Esophagus muscularis mucosa (tissue), 4 donors: Measurements from ENCODE around the gene MED26. TPM values are rescaled to one million over a fixed set of nuclear protein-coding genes. Genes with fewer than 3 reads are reported as not detected.

Source experiments
- DNase-seq: peaks from one replicate; pipeline ENCODE4 v3.0.0-alpha.2; 2017; ENCODE audit errors: extremely low spot score
- H3K27ac ChIP-seq, 4 donors: fragments of 200-600 bp; sonication (generic); replicated peaks in 1 of 4; 1 replicate in 3 of 4; 2 replicates in 1 of 4; pipeline ENCODE4 v1.5.1; 2016 to 2019; ENCODE audit warnings: mild to moderate bottlenecking in 1 of 4
- H3K27me3 ChIP-seq, 4 donors: fragments of 200-600 bp; sonication (generic); one replicate each; pipeline versions ENCODE4 v1.5.1 to v1.6.0; 2016 to 2019
- H3K36me3 ChIP-seq, 4 donors: fragments of 200-600 bp; sonication (generic); one replicate each; pipeline ENCODE4 v1.5.1; 2016 to 2019
- H3K4me1 ChIP-seq, 4 donors: fragments of 200-600 bp; sonication (generic); one replicate each; pipeline ENCODE4 v1.5.1; 2016 to 2019
- H3K4me3 ChIP-seq, 4 donors: fragments of 200-600 bp; sonication (generic); 1 replicate in 2 of 4; 2 replicates in 2 of 4; pipeline ENCODE4 v1.5.1; 2016 to 2019; ENCODE audit warnings: mild to moderate bottlenecking in 4 of 4, moderate library complexity in 1 of 4
- H3K9me3 ChIP-seq, 4 donors: fragments of 200-600 bp; sonication (generic); 1 replicate in 3 of 4; 2 replicates in 1 of 4; pipeline ENCODE4 v1.5.1; 2016 to 2019
- CTCF ChIP-seq, 3 experiments: fragments of 200-600 bp in 2 of 3; fragments of 450-650 bp in 1 of 3; sonication (generic) in 2 of 3; IDR thresholded peaks; one replicate each; pipeline ENCODE4 v1.5.1; 2017 to 2019; ENCODE audit warnings: antibody characterized with exemption in 3 of 3, mild to moderate bottlenecking in 2 of 3, moderate library complexity in 1 of 3
- EP300 ChIP-seq: sonication (generic); formaldehyde crosslinking; IDR thresholded peaks from one replicate; pipeline ENCODE4 v1.6.1; 2017; ENCODE audit warnings: antibody characterized with exemption
- POLR2A ChIP-seq: fragments of 450-650 bp; IDR thresholded peaks from one replicate; pipeline ENCODE4 v1.6.1; 2017; ENCODE audit warnings: antibody characterized with exemption, moderate library complexity, mild to moderate bottlenecking, low read depth
- POLR2AphosphoS5 ChIP-seq, 2 donors: sonication (generic); formaldehyde crosslinking; IDR thresholded peaks; one replicate each; pipeline ENCODE4 v1.6.1; 2017; ENCODE audit warnings: antibody characterized with exemption in 2 of 2
- WGBS: methylation state at CpG from one replicate; pipeline ENCODE4 v1.1.5; 2018; 5-methylcytosine and 5-hydroxymethylcytosine counted together
- intact Hi-C: fragments of 100-400 bp; cut with DNase I; formaldehyde crosslinking; loops from one replicate; pipeline ENCODE4 v1.15.1; 2023
- total RNA-seq, 4 donors: library from RNA; depleted of rRNA; stranded (reverse); fragments of >200 nt; gene quantifications; one replicate each; pipeline versions ENCODE4 v1.1.0 to v1.2.1, GENCODE V29; 2016

MED26 gene
- total RNA-seq, 4 donors from 2014 or later = 4.2 to 11.7 (median 8.8) TPM

DNA sequence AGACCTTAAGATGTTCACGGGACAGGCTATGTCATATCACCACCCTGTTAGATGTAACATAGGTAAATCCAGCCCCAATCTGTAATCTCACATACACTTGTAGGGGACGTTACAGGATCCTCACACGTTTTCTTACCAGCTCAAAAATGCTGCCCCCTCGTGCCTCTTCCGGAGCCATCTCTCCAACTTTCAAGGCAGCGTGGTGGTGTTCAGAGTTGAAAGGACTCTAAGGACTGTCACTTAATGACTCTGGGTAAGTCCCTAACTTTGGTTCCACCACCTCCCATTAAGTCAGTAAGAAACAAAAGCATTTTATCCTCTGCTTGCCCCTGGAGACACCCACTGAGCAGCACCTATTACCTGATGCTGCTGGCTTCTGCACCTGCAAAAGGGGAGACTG lies 4.4 kb downstream of the MED26 start:
- DNase-seq = no peak
- H3K27ac ChIP-seq = no peak overlapping the region
- H3K27me3 ChIP-seq = no peaks in the 10 kb centered on the region
- peaks cover 56 to 86% (median 80%) of the 10 kb centered on the region in 4 donors for H3K4me1 ChIP-seq
- WGBS = 78% methylated on average over 6 of the region's 6 CpGs
- no peak overlapping the region for H3K4me3 ChIP-seq
- intact Hi-C loops = no loop called here
- no peaks in the 10 kb centered on the region for H3K9me3 ChIP-seq
- peaks cover 0 to 22% (median 11%) of the 10 kb centered on the region in 4 donors for H3K36me3 ChIP-seq
- TF ChIP-seq CTCF (IDR thresholded peaks at IDR 0.05) = no peak
- no peak for TF ChIP-seq POLR2AphosphoS5 (IDR thresholded peaks at IDR 0.05)
- TF ChIP-seq POLR2A = no peak
- TF ChIP-seq EP300 = no peak

GRCh38 chr19:16623066-16623465 lies 4.9 kb downstream of the MED26 start:
- intact Hi-C loops = no loop called here
- Histone ChIP-seq H3K4me1 (peaks cover 58 to 91% (median 83%) of the 10 kb centered on the region in 4 donors), H3K27me3 (no peaks in the 10 kb centered on the region), H3K27ac (no peak overlapping the region), H3K9me3 (no peaks in the 10 kb centered on the region), H3K36me3 (peaks cover 0 to 22% (median 11%) of the 10 kb centered on the region in 4 donors), H3K4me3 (no peak overlapping the region)
- 88% methylated on average over 2 of the region's 2 CpGs for WGBS
- DNase-seq = no peak
- TF ChIP-seq EP300 (no peak), POLR2A (no peak), POLR2AphosphoS5 (IDR thresholded peaks at IDR 0.05) (no peak), CTCF (IDR thresholded peaks at IDR 0.05) (no peak)

GRCh38 chr19:16621165-16621800 lies 6.7 kb downstream of the MED26 start:
- no peak for TF ChIP-seq CTCF (IDR thresholded peaks at IDR 0.05)
- TF ChIP-seq POLR2A = no peak
- no peak for TF ChIP-seq EP300
- no peak for TF ChIP-seq POLR2AphosphoS5 (IDR thresholded peaks at IDR 0.05)
- Histone ChIP-seq H3K27me3 (no peaks in the 10 kb centered on the region), H3K27ac (no peak overlapping the region), H3K36me3 (peaks cover 0 to 22% (median 11%) of the 10 kb centered on the region in 4 donors), H3K9me3 (no peaks in the 10 kb centered on the region), H3K4me1 (peaks cover 50 to 95% (median 84%) of the 10 kb centered on the region in 4 donors), H3K4me3 (no peak overlapping the region)
- no peak for DNase-seq
- intact Hi-C loops = no loop called here
- WGBS = 73% methylated on average over 4 of the region's 7 CpGs

DNA sequence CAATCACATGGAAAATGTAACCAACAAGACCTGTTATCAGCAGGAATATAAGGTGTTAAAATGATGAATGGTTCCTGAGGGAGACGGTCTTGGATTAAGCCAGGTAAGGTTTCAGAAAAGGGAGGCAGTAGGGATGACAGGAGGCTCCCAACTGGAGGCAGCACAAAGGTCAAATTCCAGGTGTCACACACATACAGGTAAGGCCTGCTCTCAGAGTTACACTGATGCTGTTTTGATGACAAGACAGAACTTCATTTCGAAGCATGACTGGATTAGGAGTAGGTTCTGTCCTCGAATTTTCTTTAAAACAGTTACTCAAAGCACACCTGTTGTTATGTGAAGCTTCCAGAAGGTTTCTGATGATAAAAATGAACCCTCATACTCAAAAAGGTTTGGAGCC lies 7.4 kb downstream of the MED26 start:
- peaks cover 0 to 20% (median 11%) of the 10 kb centered on the region in 4 donors for H3K36me3 ChIP-seq
- intact Hi-C loops = no loop called here

More for the DNA sequence above, 7.4 kb downstream of the MED26 start:
- no peak for DNase-seq
- Histone ChIP-seq H3K4me1 (peaks cover 43 to 95% (median 82%) of the 10 kb centered on the region in 4 donors), H3K9me3 (no peaks in the 10 kb centered on the region), H3K4me3 (no peak overlapping the region), H3K27ac (no peak overlapping the region), H3K27me3 (no peaks in the 10 kb centered on the region)
- TF ChIP-seq EP300 (no peak), POLR2A (no peak), CTCF (IDR thresholded peaks at IDR 0.05) (no peak)
- WGBS = 65% methylated on average over 3 of the region's 3 CpGs
